ENCODE results near the gene FERMT2.

The FERMT2 gene

DNA sequence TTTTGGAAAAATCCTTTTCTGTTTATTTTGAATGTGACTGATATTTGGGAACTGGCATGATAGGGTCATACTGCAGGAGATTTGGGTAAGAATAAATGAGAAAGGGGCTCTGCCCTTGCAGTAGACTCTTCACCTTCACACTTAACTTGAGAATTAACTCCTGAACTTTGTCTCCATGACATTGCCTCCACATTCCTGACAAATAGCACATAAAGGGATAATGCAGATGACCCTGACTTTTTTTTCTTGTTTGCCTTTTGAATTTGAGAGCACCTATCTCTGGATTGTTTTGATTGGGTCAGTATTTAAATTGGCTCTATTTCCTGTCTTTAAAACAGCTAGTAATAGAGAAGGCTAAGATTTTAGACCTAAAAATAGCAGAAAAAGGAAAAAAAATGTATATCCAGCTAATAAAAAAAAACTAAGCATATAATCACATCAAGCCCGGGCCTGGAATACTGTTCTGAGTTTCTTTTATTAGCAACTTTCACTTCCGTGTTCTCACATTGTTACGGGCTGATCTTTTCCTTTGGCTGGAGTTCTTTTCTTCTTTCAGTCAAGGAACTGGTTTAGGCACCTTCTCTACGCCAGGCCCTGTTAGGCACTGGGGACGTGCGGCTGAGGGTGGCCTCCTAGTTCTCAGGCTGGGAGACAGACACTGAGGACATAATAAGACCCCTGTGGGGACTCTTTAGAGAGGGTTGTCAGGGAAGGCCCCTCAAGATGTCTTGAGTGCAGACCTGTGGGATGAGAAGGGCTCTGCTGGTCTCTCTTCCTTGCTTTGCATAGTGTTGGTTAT lies 106.4 kb downstream of the FERMT2 start:
- in situ Hi-C loops (cut with MboI; ENCODE audit: low pct_unique_long_range_greater_than_20kb, low sequenced_read_pairs) = loop anchor here (25.0 kb wide), 1 partner anchor 118 kb away; the partner anchor contains the start of gene FERMT2
- DNase-seq = no peak

DNA sequence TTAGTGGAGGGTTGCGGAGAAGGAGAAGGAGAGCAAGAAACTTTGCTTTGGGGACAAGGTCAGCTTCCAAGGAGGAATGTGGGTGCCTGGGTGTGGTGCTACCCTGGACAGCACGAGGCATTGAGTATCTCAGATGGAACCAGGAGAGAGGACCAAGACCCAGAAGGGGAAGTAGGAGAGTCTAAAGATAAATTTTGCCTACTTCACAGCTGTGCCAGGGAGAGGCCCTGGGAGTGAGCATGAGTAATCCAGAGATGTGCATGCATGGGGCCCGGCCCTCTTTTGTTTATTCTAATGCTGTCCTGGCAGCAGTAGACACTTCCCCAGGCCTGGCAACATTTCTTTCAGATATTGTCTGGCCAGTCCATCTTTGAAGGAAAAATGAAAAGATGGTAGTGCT lies 110.0 kb downstream of the FERMT2 start:
- no peak for DNase-seq
- in situ Hi-C loops (cut with MboI; ENCODE audit: low pct_unique_long_range_greater_than_20kb, low sequenced_read_pairs) = loop anchor here (25.0 kb wide), 1 partner anchor 121 kb away; the partner anchor contains the start of gene FERMT2

GRCh38 chr14:52837451-52837850 lies 113.4 kb downstream of the FERMT2 start:
- no peak for DNase-seq
- in situ Hi-C loops (cut with MboI; ENCODE audit: low pct_unique_long_range_greater_than_20kb, low sequenced_read_pairs) = loop anchor here (25.0 kb wide), 1 partner anchor 125 kb away; the partner anchor contains the start of gene FERMT2

GRCh38 chr14:52836063-52836462 lies 114.8 kb downstream of the FERMT2 start:
- no peak for DNase-seq
- in situ Hi-C loops (cut with MboI; ENCODE audit: low pct_unique_long_range_greater_than_20kb, low sequenced_read_pairs) = loop anchor here (25.0 kb wide), 1 partner anchor 126 kb away; the partner anchor contains the start of gene FERMT2

- DNase-seq = no peak
- in situ Hi-C loops (cut with MboI; ENCODE audit: low pct_unique_long_range_greater_than_20kb, low sequenced_read_pairs) = loop anchor here (25.0 kb wide), 1 partner anchor 127 kb away; the partner anchor contains the start of gene FERMT2
Observed at GRCh38 chr14:52835122-52835903, 115.5 kb downstream of the FERMT2 start.

GRCh38 chr14:52834440-52834842 lies 116.4 kb downstream of the FERMT2 start:
- DNase-seq = no peak
- in situ Hi-C loops (cut with MboI; ENCODE audit: low pct_unique_long_range_greater_than_20kb, low sequenced_read_pairs) = loop anchor here (25.0 kb wide), 1 partner anchor 128 kb away; the partner anchor contains the start of gene FERMT2

GRCh38 chr14:52833891-52834290 lies 117.0 kb downstream of the FERMT2 start:
- DNase-seq = no peak
- in situ Hi-C loops (cut with MboI; ENCODE audit: low pct_unique_long_range_greater_than_20kb, low sequenced_read_pairs) = loop anchor here (25.0 kb wide), 1 partner anchor 128 kb away; the partner anchor contains the start of gene FERMT2

- in situ Hi-C loops (cut with MboI; ENCODE audit: low pct_unique_long_range_greater_than_20kb, low sequenced_read_pairs) = loop anchor here (25.0 kb wide), 1 partner anchor 133 kb away; the partner anchor contains the start of gene FERMT2
- no peak for DNase-seq
Observed at GRCh38 chr14:52829527-52830185, 121.2 kb downstream of the FERMT2 start.

DNA sequence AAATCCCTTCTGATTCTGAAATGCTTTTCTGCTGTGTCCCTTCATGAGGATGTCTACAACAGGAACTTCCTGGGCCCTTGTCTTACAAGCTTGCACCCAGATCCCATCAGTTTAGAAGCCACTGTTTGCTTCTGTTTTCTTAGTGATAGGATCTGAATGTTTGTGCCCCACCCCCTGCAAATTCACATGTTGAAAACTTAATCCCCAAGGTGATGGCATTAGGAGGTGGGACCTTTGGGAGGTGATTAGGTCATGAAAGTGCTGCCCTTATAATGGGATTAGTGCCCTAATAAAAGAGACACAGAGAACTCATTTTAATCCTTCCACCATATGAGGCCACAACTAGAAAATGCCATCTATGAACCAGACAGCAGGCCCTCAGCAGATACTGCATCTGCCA lies 123.4 kb downstream of the FERMT2 start:
- in situ Hi-C loops (cut with MboI; ENCODE audit: low pct_unique_long_range_greater_than_20kb, low sequenced_read_pairs) = loop anchor here (25.0 kb wide), 1 partner anchor 135 kb away; the partner anchor contains the start of gene FERMT2
- no peak for DNase-seq

DNA sequence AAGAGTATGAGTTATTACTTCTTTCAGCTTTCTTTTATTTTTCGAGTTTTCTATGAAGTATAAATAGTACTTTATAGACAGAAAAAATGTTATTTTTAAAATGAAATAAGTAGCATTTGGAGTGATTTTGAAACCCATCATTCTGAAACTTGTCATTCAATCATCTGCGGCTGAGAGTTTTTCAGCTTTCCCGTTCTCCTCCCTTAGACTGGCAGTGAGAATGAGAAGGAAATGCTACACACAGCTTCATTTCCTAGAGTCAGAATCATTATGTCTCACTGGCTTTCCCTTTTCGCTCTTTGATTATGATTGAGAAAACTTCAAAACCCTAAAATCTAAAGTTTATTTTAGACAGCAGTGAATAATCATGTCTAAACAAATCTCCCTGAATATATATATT lies 125.8 kb downstream of the FERMT2 start:
- in situ Hi-C loops (cut with MboI; ENCODE audit: low pct_unique_long_range_greater_than_20kb, low sequenced_read_pairs) = loop anchor here (25.0 kb wide), 1 partner anchor 137 kb away; the partner anchor contains the start of gene FERMT2
- no peak for DNase-seq

GRCh38 chr14:52824462-52824861 lies 126.4 kb downstream of the FERMT2 start:
- DNase-seq = no peak
- in situ Hi-C loops (cut with MboI; ENCODE audit: low pct_unique_long_range_greater_than_20kb, low sequenced_read_pairs) = loop anchor here (25.0 kb wide), 1 partner anchor 488 kb away; no protein-coding TSS in a partner anchor

DNA sequence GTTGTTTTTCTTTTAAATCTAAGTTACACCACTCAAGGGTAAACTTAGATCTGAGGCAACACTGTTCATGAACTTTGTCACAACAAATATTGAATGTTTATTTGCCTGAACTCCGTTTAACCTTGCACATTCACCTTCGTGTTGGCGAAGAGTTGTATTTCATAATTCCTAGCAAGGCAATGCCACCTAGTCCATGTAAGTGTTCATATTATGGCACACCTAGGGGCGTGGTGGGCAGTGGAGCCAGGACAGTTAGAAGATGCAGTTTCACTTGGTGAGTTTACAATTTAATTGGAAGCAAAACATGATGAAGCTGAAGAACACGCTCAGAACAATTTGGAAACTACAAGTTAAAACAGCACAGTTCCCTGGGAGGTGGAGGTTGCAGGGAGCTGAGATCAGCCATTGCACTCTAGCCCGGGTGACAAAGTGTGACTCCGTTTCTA lies 129.0 kb downstream of the FERMT2 start:
- in situ Hi-C loops (cut with MboI; ENCODE audit: low pct_unique_long_range_greater_than_20kb, low sequenced_read_pairs) = loop anchor here (25.0 kb wide), 1 partner anchor 490 kb away; no protein-coding TSS in a partner anchor

DNA sequence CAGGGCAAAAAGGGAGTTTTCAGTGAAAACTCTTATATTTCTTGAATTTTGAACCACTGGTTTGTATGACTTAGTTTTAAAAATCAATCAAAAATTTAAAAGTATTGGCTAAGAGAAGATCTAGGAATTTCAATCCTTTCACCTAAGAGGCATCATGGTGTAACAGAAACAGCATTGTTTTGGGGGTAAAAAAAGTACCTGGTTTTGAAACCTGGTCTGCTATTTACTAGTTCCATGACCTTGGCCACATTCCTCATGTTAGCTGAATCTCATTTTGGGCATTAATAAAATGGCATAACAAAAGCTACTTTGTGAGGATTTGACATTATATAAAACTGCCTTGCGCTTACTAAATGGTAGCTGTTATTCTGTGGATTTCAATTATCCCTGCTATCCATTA lies 142.7 kb downstream of the FERMT2 start:
- in situ Hi-C loops (cut with MboI; ENCODE audit: low pct_unique_long_range_greater_than_20kb, low sequenced_read_pairs) = loop anchor here (25.0 kb wide), 1 partner anchor 504 kb away; no protein-coding TSS in a partner anchor

More for the DNA sequence above, 129.0 kb downstream of the FERMT2 start:
- DNase-seq = no peak

More for the DNA sequence above, 142.7 kb downstream of the FERMT2 start:
- no peak for DNase-seq

Data from KBM-7 (cell line).